Fibroblast of the conjunctiva (primary cell): Measurements from ENCODE around the gene CCDC136.

ENCODE experiments used
- DNase-seq: peaks from one replicate; pipeline ENCODE4 v3.0.0-alpha.2; 2010; ENCODE audit warnings: low read depth

Gene CCDC136

GRCh38 chr7:128862571-128863432 lies 71.0 kb downstream of the CCDC136 start, which contains the start of gene ATP6V1F:
ATP6V1F (plus strand) TSS chr7:128862856; CDS start chr7:128862905, 49 bp downstream.
- peak; percentile 96 for DNase-seq

GRCh38 chr7:128863433-128863989 lies 71.7 kb downstream of the CCDC136 start:
- DNase-seq, result peak; percentile 55

- DNase-seq, result no peak
These were observed 73.5 kb downstream of the CCDC136 start for GRCh38 chr7:128865303-128865702.

- DNase-seq, result no peak
These were observed 74.5 kb downstream of the CCDC136 start for GRCh38 chr7:128865996-128866877.

- DNase-seq, result no peak
These were observed 75.5 kb downstream of the CCDC136 start for GRCh38 chr7:128867241-128867640.

- DNase-seq, result no peak
These were observed 76.3 kb downstream of the CCDC136 start for GRCh38 chr7:128867842-128868623.

- no peak for DNase-seq
These were observed 76.9 kb downstream of the CCDC136 start for GRCh38 chr7:128868624-128869137.

- no peak for DNase-seq
These were observed 77.6 kb downstream of the CCDC136 start for GRCh38 chr7:128869138-128869943.

GRCh38 chr7:128869944-128870285 lies 78.1 kb downstream of the CCDC136 start:
- no peak for DNase-seq

- no peak for DNase-seq
These were observed 79.3 kb downstream of the CCDC136 start for GRCh38 chr7:128871050-128871449.
